Ectodermal cell (in vitro differentiated cells): ENCODE data around the gene SLC35B3. TPM values are rescaled to one million over a fixed set of nuclear protein-coding genes. Genes with fewer than 3 reads are reported as not detected.
"Not testable (repeated sequence)": the region's sequence is repeated elsewhere in the genome, so short reads cannot be mapped to it uniquely, and the experiment has no call there.

ENCODE experiments used
- H3K27ac ChIP-seq: 2 replicates; pipeline ENCODE4 v1.7.0; 2013; ENCODE audit warnings: mild to moderate bottlenecking, low read depth, low read length; ENCODE audit not compliant: insufficient read depth, poor library complexity, severe bottlenecking
- H3K27me3 ChIP-seq: 2 replicates; pipeline ENCODE4 v1.7.0; 2013; ENCODE audit warnings: mild to moderate bottlenecking, low read length; ENCODE audit not compliant: insufficient read depth, control insufficient read depth, poor library complexity, severe bottlenecking
- H3K36me3 ChIP-seq: one replicate; pipeline ENCODE4 v1.7.0; 2013; ENCODE audit warnings: low read length; ENCODE audit not compliant: control insufficient read depth, insufficient read depth
- H3K4me1 ChIP-seq: one replicate; pipeline ENCODE4 v1.7.0; 2013; ENCODE audit warnings: low read length; ENCODE audit not compliant: control insufficient read depth, insufficient read depth
- H3K4me3 ChIP-seq: 2 replicates; pipeline ENCODE4 v1.7.0; 2013; ENCODE audit warnings: low read depth, low read length, control low read depth; ENCODE audit not compliant: insufficient read depth
- H3K9me3 ChIP-seq: 2 replicates; pipeline ENCODE4 v1.7.0; 2013; ENCODE audit warnings: mild to moderate bottlenecking, low read length, moderate library complexity; ENCODE audit not compliant: control insufficient read depth
- WGBS, 2 experiments: methylation state at CpG; one replicate each; pipeline ENCODE4 v1.1.7; 2013; ENCODE audit warnings: missing lambda C conversion rate in 2 of 2; 5-methylcytosine and 5-hydroxymethylcytosine counted together
- polyA plus RNA-seq, 4 experiments: library from polyadenylated mRNA; stranded (reverse); fragments of 50-300 nt; gene quantifications; one replicate each; pipeline ENCODE4 v1.2.3, GENCODE V29; 2013

Gene SLC35B3
- polyA plus RNA-seq (2013, experiment 1 of 4), result 15.5 TPM
- polyA plus RNA-seq (2013, experiment 2 of 4), result 18.0 TPM
- polyA plus RNA-seq (2013, experiment 3 of 4), result 12.7 TPM
- polyA plus RNA-seq (2013, experiment 4 of 4), result 13.7 TPM

- Histone ChIP-seq H3K4me3 (peak within 1 kb of the TSS; percentile 97), H3K9me3 (no peaks in the 10 kb centered on the region), H3K4me1 (peaks cover 3% of the 10 kb centered on the region), H3K27me3 (no peaks in the 10 kb centered on the region), H3K36me3 (no peaks in the 10 kb centered on the region), H3K27ac (peak within 1 kb of the TSS; percentile 73)
- WGBS, 2 experiments, result 4% methylated on average over 62 of the region's 62 CpGs
These were observed at the start of gene SLC35B3 for GRCh38 chr6:8435093-8435844. SLC35B3 (minus strand) TSS chr6:8435545.

GRCh38 chr6:8483650-8484049 lies 48.3 kb upstream of the SLC35B3 start:
- WGBS, 2 experiments, result no CpG with 5 or more reads among the region's 1 CpG
- H3K27ac ChIP-seq, result no peak overlapping the region

GRCh38 chr6:8481727-8482126 lies 46.4 kb upstream of the SLC35B3 start:
- H3K4me3 ChIP-seq, result no peak overlapping the region
- H3K27ac ChIP-seq, result no peak overlapping the region
- no peaks in the 10 kb centered on the region for H3K27me3 ChIP-seq
- 21 to 26% methylated on average over 2 of the region's 2 CpGs for WGBS, 2 experiments
- H3K4me1 ChIP-seq, result no peaks in the 10 kb centered on the region
- H3K36me3 ChIP-seq, result no peaks in the 10 kb centered on the region
- H3K9me3 ChIP-seq, result no peaks in the 10 kb centered on the region

More at GRCh38 chr6:8483650-8484049, 48.3 kb upstream of the SLC35B3 start:
- Histone ChIP-seq H3K9me3 (no peaks in the 10 kb centered on the region), H3K36me3 (no peaks in the 10 kb centered on the region), H3K27me3 (no peaks in the 10 kb centered on the region), H3K4me3 (no peak overlapping the region), H3K4me1 (no peaks in the 10 kb centered on the region)

GRCh38 chr6:8478418-8478817 lies 43.1 kb upstream of the SLC35B3 start:
- no peaks in the 10 kb centered on the region for H3K27me3 ChIP-seq
- H3K27ac ChIP-seq, result no peak overlapping the region
- H3K9me3 ChIP-seq, result no peaks in the 10 kb centered on the region
- H3K36me3 ChIP-seq, result no peaks in the 10 kb centered on the region
- WGBS, 2 experiments, result no CpG with 5 or more reads among the region's 1 CpG
- H3K4me3 ChIP-seq, result no peak overlapping the region
- no peaks in the 10 kb centered on the region for H3K4me1 ChIP-seq

GRCh38 chr6:8476656-8477055 lies 41.3 kb upstream of the SLC35B3 start:
- WGBS, 2 experiments, result 91 to 94% methylated on average over 1 of the region's 1 CpG
- H3K4me3 ChIP-seq, result no peak overlapping the region

GRCh38 chr6:8468552-8469356 lies 33.4 kb upstream of the SLC35B3 start:
- H3K27ac ChIP-seq, result no peak overlapping the region
- no peaks in the 10 kb centered on the region for H3K9me3 ChIP-seq
- no peaks in the 10 kb centered on the region for H3K36me3 ChIP-seq
- H3K4me1 ChIP-seq, result no peaks in the 10 kb centered on the region
- 93 to 95% methylated on average over 6 of the region's 6 CpGs for WGBS, 2 experiments
- H3K4me3 ChIP-seq, result no peak overlapping the region
- H3K27me3 ChIP-seq, result no peaks in the 10 kb centered on the region

More at GRCh38 chr6:8476656-8477055, 41.3 kb upstream of the SLC35B3 start:
- Histone ChIP-seq H3K9me3 (no peaks in the 10 kb centered on the region), H3K36me3 (no peaks in the 10 kb centered on the region), H3K27ac (no peak overlapping the region), H3K4me1 (no peaks in the 10 kb centered on the region), H3K27me3 (no peaks in the 10 kb centered on the region)

- H3K4me1 ChIP-seq, result no peaks in the 10 kb centered on the region
- H3K36me3 ChIP-seq, result no peaks in the 10 kb centered on the region
- WGBS, 2 experiments, result 90% methylated on average over 1 of the region's 1 CpG; no CpG with 5 or more reads in 1 of the 2 experiments
- H3K9me3 ChIP-seq, result no peaks in the 10 kb centered on the region
- H3K4me3 ChIP-seq, result no peak overlapping the region
- no peaks in the 10 kb centered on the region for H3K27me3 ChIP-seq
- H3K27ac ChIP-seq, result no peak overlapping the region
These were observed 27.3 kb upstream of the SLC35B3 start for GRCh38 chr6:8462694-8463093.

- H3K27ac ChIP-seq, result no peak overlapping the region
- no peak overlapping the region for H3K4me3 ChIP-seq
- no peaks in the 10 kb centered on the region for H3K4me1 ChIP-seq
- WGBS, 2 experiments, result 96% methylated on average over 3 of the region's 3 CpGs
- no peaks in the 10 kb centered on the region for H3K27me3 ChIP-seq
- H3K36me3 ChIP-seq, result no peaks in the 10 kb centered on the region
- no peaks in the 10 kb centered on the region for H3K9me3 ChIP-seq
These were observed 26.8 kb upstream of the SLC35B3 start for GRCh38 chr6:8462169-8462568.

GRCh38 chr6:8446391-8446790 lies 11.0 kb upstream of the SLC35B3 start:
- Histone ChIP-seq H3K27ac (no peak overlapping the region), H3K27me3 (no peaks in the 10 kb centered on the region), H3K4me3 (no peak overlapping the region), H3K4me1 (no peaks in the 10 kb centered on the region), H3K9me3 (no peaks in the 10 kb centered on the region), H3K36me3 (no peaks in the 10 kb centered on the region)
- 87 to 88% methylated on average over 2 of the region's 2 CpGs for WGBS, 2 experiments

GRCh38 chr6:8445930-8446329 lies 10.6 kb upstream of the SLC35B3 start:
- H3K36me3 ChIP-seq, H3K4me3 ChIP-seq, H3K27me3 ChIP-seq, H3K4me1 ChIP-seq, H3K27ac ChIP-seq, H3K9me3 ChIP-seq: not testable (repeated sequence)
- 40 to 73% methylated on average over 2 to 4 of the region's 4 CpGs for WGBS, 2 experiments
